Astrocyte of the hippocampus (primary cell): ENCODE results near the gene FUOM.
"Not testable (repeated sequence)": the region's sequence is repeated elsewhere in the genome, so short reads cannot be mapped to it uniquely, and the experiment has no call there.

Experiments
- DNase-seq: peaks from one replicate; pipeline ENCODE4 v3.0.0; 2011; ENCODE audit warnings: low read depth, low spot score

Gene FUOM

GRCh38 chr10:133334503-133335245 lies 23.1 kb downstream of the FUOM start:
- peak; percentile 49 for DNase-seq

- DNase-seq: no peak
These were observed 24.7 kb downstream of the FUOM start for GRCh38 chr10:133332936-133333699.

GRCh38 chr10:133329491-133330202 lies 28.2 kb downstream of the FUOM start:
- peak; percentile 96 for DNase-seq

GRCh38 chr10:133328358-133329343 lies 29.2 kb downstream of the FUOM start:
- DNase-seq: no peak

- DNase-seq: no peak
These were observed 30.0 kb downstream of the FUOM start for GRCh38 chr10:133327651-133328357.

GRCh38 chr10:133326745-133327650 lies 30.8 kb downstream of the FUOM start:
- no peak for DNase-seq

GRCh38 chr10:133326223-133326551 lies 31.6 kb downstream of the FUOM start:
- no peak for DNase-seq

GRCh38 chr10:133325440-133326222 lies 32.2 kb downstream of the FUOM start:
- peak; percentile 46 for DNase-seq

GRCh38 chr10:133324857-133325260 lies 33.0 kb downstream of the FUOM start:
- no peak for DNase-seq

- peak; percentile 76 for DNase-seq
These were observed 33.5 kb downstream of the FUOM start for GRCh38 chr10:133324198-133324792.

- DNase-seq: not testable (repeated sequence)
These were observed 35.6 kb downstream of the FUOM start for GRCh38 chr10:133322064-133322709.

GRCh38 chr10:133320852-133321422 lies 36.9 kb downstream of the FUOM start:
- not testable (repeated sequence) for DNase-seq

- DNase-seq: peak; percentile 88
These were observed 39.2 kb downstream of the FUOM start for GRCh38 chr10:133318494-133319127.

GRCh38 chr10:133316732-133317131 lies 41.1 kb downstream of the FUOM start:
- DNase-seq: no peak

GRCh38 chr10:133316266-133316665 lies 41.6 kb downstream of the FUOM start:
- no peak for DNase-seq

- DNase-seq: no peak
These were observed 42.0 kb downstream of the FUOM start for GRCh38 chr10:133315847-133316246.

- no peak for DNase-seq
These were observed 42.9 kb downstream of the FUOM start for GRCh38 chr10:133314911-133315310.
